Activated naive CD8-positive, alpha-beta T cell treated with anti-CD3 and anti-CD28 coated beads, Interleukin-2, amount 50 U/mL, for 16 hours (primary cell): Measurements from ENCODE around the gene CMTM2.
"Not testable (repeated sequence)": the region's sequence is repeated elsewhere in the genome, so short reads cannot be mapped to it uniquely, and the experiment has no call there.

ENCODE experiments used
- DNase-seq: peaks from one replicate; pipeline ENCODE4 v3.0.0-alpha.2; 2020; ENCODE audit warnings: low read depth, low spot score

CMTM2 gene

GRCh38 chr16:66581246-66581952, 2.1 kb downstream of the CMTM2 start:
- no peak for DNase-seq

GRCh38 chr16:66585481-66586239, 6.4 kb downstream of the CMTM2 start:
- no peak for DNase-seq

- no peak for DNase-seq
Measured at GRCh38 chr16:66587881-66588600, 8.8 kb downstream of the CMTM2 start.

GRCh38 chr16:66588981-66589713, 9.9 kb downstream of the CMTM2 start:
- DNase-seq, result no peak

- DNase-seq, result no peak
Measured at GRCh38 chr16:66590322-66590721, 11.1 kb downstream of the CMTM2 start.

GRCh38 chr16:66591018-66591417, 11.8 kb downstream of the CMTM2 start:
- no peak for DNase-seq

- DNase-seq, result no peak
Measured at GRCh38 chr16:66592241-66592640, 13.0 kb downstream of the CMTM2 start.

- DNase-seq, result no peak
Measured at GRCh38 chr16:66592814-66593213, 13.6 kb downstream of the CMTM2 start.

GRCh38 chr16:66594739-66595138, 15.5 kb downstream of the CMTM2 start:
- DNase-seq, result no peak

GRCh38 chr16:66596559-66596958, 17.3 kb downstream of the CMTM2 start:
- DNase-seq, result not testable (repeated sequence)

GRCh38 chr16:66596986-66597848, 18.0 kb downstream of the CMTM2 start:
- DNase-seq, result no peak

- no peak for DNase-seq
Measured at GRCh38 chr16:66598111-66598510, 18.8 kb downstream of the CMTM2 start.

- DNase-seq, result no peak
Measured at GRCh38 chr16:66599726-66600125, 20.5 kb downstream of the CMTM2 start.

- DNase-seq, result no peak
Measured at GRCh38 chr16:66600477-66600876, 21.2 kb downstream of the CMTM2 start.

GRCh38 chr16:66601471-66601870, 22.2 kb downstream of the CMTM2 start:
- DNase-seq, result no peak

- DNase-seq, result peak; percentile 27
Measured at GRCh38 chr16:66603537-66604375, 24.5 kb downstream of the CMTM2 start.

GRCh38 chr16:66604376-66605176, 25.3 kb downstream of the CMTM2 start, which contains the start of gene CMTM3:
CMTM3 (plus strand) TSS chr16:66604704; CDS start chr16:66604806, 102 bp downstream.
- peak; percentile 50 for DNase-seq

- DNase-seq, result no peak
Measured at GRCh38 chr16:66605177-66605978, 26.1 kb downstream of the CMTM2 start.
